Measurements from ENCODE around the gene BACE1. TPM values are rescaled to one million over a fixed set of nuclear protein-coding genes. Genes with fewer than 3 reads are reported as not detected.

BACE1 gene
- total RNA-seq, 1 experiment from 2014 or later: 9.7 TPM

Other genes with a start within 250 kb of the BACE1 start
- 6.5 and 8.1 TPM in 2 replicates for gene SIK3, start 217.8 kb downstream of the BACE1 start, total RNA-seq (2014; rRNA removed; shearing (Covaris generic))
- gene PAFAH1B2, start 172.0 kb downstream of the BACE1 start, total RNA-seq (2014; rRNA removed; shearing (Covaris generic)): 127 and 161 TPM in 2 replicates
- 18.6 and 20.1 TPM in 2 replicates for gene SIDT2, start 137.5 kb downstream of the BACE1 start, total RNA-seq (2014; rRNA removed; shearing (Covaris generic))
- gene TAGLN, start 116.9 kb downstream of the BACE1 start, total RNA-seq (2014; rRNA removed; shearing (Covaris generic)): 860 and 912 TPM in 2 replicates
- 40.3 and 52.6 TPM in 2 replicates for gene PCSK7, start 84.2 kb downstream of the BACE1 start, total RNA-seq (2014; rRNA removed; shearing (Covaris generic))
- gene RNF214, start 83.6 kb downstream of the BACE1 start, total RNA-seq (2014; rRNA removed; shearing (Covaris generic)): 5.5 and 18.3 TPM in 2 replicates
- 0.98 and 4.2 TPM in 2 replicates for gene BACE1-AS, start 24.9 kb downstream of the BACE1 start, total RNA-seq (2014; rRNA removed; shearing (Covaris generic))
- gene CEP164, start 11.6 kb upstream of the BACE1 start, total RNA-seq (2014; rRNA removed; shearing (Covaris generic)): 49.5 and 54.7 TPM in 2 replicates

Measured in G401 (cell line).